Right lobe of liver (tissue), 4 donors: Measurements from ENCODE around the gene OVOL3.

Experiments
- POLR2A ChIP-seq: fragments of 450-650 bp; IDR thresholded peaks from one replicate; pipeline ENCODE4 v1.6.1; 2017; ENCODE audit warnings: antibody characterized with exemption, mild to moderate bottlenecking
- TF ChIP-seq, protein P1 (sequence below), 4 donors: fragments of 200-600 bp in 3 of 4; fragments of 450-650 bp in 1 of 4; IDR thresholded peaks; one replicate each; pipeline versions ENCODE4 v1.5.1 to v1.8.0; 2016 to 2022; ENCODE audit warnings: antibody characterized with exemption in 4 of 4, mild to moderate bottlenecking in 2 of 4
- donor health status: DM: no; HTN: no; CAD: no.
- donor health status: DM: no; HTN: no; CAD: no.
- donor health status: DM: no; HTN: yes; CAD: no.

DNA sequence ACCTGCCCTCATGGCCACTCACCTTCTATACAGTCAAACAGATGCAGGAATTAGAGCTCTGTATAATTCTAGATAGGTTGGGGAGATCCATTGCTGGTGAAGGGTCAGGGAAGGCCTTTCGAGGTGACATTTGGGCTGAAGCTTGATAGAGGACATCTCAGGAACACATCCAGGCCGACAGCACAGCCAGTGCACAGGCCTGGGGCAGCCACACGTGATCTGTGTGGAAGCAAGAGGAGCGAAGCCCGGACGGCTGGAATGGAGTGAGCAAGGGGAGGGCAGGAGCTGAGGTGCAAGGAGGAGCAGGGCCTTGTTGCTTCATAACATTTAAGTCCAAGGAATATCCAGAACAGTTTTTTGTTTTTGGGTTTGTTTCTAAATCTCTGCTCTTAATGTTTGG lies 4.5 kb upstream of the OVOL3 start:
- TF ChIP-seq, protein P1, sequence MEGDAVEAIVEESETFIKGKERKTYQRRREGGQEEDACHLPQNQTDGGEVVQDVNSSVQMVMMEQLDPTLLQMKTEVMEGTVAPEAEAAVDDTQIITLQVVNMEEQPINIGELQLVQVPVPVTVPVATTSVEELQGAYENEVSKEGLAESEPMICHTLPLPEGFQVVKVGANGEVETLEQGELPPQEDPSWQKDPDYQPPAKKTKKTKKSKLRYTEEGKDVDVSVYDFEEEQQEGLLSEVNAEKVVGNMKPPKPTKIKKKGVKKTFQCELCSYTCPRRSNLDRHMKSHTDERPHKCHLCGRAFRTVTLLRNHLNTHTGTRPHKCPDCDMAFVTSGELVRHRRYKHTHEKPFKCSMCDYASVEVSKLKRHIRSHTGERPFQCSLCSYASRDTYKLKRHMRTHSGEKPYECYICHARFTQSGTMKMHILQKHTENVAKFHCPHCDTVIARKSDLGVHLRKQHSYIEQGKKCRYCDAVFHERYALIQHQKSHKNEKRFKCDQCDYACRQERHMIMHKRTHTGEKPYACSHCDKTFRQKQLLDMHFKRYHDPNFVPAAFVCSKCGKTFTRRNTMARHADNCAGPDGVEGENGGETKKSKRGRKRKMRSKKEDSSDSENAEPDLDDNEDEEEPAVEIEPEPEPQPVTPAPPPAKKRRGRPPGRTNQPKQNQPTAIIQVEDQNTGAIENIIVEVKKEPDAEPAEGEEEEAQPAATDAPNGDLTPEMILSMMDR (IDR thresholded peaks at IDR 0.05): no peak
- TF ChIP-seq POLR2A: no peak
